ENCODE data around the gene CCDC197. TPM values are rescaled to one million over a fixed set of nuclear protein-coding genes. Genes with fewer than 3 reads are reported as not detected.

Gene CCDC197
- total RNA-seq, 2 experiments from 2014 or later: not detected

DNA sequence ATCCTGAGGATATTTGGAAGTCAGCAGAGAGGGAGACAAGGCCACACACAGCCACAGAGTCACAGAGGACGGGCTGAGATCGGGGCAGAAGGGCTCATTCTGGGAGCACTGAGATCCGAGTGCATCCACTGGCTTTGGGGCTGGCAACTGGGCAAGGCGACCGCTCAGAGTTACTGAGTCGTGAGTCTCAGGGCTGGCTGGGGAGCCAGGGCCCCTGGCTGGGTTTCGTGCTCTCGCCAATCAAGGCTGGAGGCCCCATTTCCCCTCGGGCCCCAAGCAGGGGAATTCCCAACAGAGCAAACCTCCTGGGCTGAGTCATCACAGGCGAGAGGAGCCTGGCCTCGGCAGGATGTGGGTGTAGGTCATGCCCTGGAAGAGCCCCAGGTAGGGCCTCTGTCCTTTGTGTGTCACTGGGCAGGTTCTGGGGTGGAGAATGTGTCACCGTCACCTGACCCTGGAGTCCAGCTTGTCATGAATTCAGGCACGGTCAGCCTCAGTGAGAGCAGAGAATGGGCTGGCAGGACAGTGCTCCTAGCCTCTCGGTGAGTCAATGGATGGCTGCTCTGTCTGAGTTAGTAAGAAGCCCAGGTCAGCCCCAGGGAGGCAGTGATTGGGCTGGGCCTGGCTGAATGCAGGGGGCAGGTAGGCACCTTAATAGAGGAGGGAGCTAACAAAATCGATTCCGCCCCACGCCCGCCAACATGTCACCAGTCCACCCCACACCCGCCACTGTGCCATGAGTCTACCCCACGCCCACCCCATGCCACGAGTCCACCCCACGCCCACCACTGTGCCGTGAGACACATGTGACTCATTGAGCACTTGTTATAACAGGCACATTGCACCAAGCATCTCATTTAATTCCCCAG, 37.6 kb upstream of the CCDC197 start:
- H3K4me2 ChIP-seq (ENCODE audit: low read length): peak overlapping the region; percentile 95
- peaks cover 99% of the 10 kb centered on the region for H3K4me1 ChIP-seq (ENCODE audit: insufficient read depth, low read length, poor library complexity, severe bottlenecking)

GRCh38 chr14:93960108-93960475, 37.0 kb upstream of the CCDC197 start:
- H3K9me3 ChIP-seq (ENCODE audit: low read length): no peaks in the 10 kb centered on the region
- H3K4me3 ChIP-seq (ENCODE audit: low read depth, low read length, poor library complexity, severe bottlenecking): peak overlapping the region; percentile 51
- BruUV-seq (replicated peaks): no TSS peak
- H3K27ac ChIP-seq (ENCODE audit: low read depth, low read length, poor library complexity, severe bottlenecking): peak overlapping the region; percentile 92
- H3K79me2 ChIP-seq (ENCODE audit: insufficient read depth, low read depth, low read length): no peaks in the 10 kb centered on the region
- peak overlapping the region; percentile 95 for H3K4me2 ChIP-seq (ENCODE audit: low read length)
- ChIA-PET CTCF (ENCODE audit: unreplicated experiment) (interaction anchor here (1.2 to 1.7 kb wide), 3 partner anchors 7 to 20 kb away, joined by 3 to 5 read pairs (median 4); no protein-coding TSS in a partner anchor), POLR2A (interaction anchor here (2.3 to 6.3 kb wide), 3 partner anchors 8 to 20 kb away, joined by 7 to 70 read pairs (median 16); partner anchors contain the start of gene ASB2)
- intact Hi-C loops (cut with micrococcal nuclease; ENCODE audit: unreplicated experiment): loop anchor here (10.0 kb wide), 1 partner anchor 755 kb away; the partner anchor contains the start of genes GON7 and UBR7
- TF ChIP-seq, protein P1, sequence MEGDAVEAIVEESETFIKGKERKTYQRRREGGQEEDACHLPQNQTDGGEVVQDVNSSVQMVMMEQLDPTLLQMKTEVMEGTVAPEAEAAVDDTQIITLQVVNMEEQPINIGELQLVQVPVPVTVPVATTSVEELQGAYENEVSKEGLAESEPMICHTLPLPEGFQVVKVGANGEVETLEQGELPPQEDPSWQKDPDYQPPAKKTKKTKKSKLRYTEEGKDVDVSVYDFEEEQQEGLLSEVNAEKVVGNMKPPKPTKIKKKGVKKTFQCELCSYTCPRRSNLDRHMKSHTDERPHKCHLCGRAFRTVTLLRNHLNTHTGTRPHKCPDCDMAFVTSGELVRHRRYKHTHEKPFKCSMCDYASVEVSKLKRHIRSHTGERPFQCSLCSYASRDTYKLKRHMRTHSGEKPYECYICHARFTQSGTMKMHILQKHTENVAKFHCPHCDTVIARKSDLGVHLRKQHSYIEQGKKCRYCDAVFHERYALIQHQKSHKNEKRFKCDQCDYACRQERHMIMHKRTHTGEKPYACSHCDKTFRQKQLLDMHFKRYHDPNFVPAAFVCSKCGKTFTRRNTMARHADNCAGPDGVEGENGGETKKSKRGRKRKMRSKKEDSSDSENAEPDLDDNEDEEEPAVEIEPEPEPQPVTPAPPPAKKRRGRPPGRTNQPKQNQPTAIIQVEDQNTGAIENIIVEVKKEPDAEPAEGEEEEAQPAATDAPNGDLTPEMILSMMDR (conservative IDR thresholded peaks at IDR 0.05; ENCODE audit: low read length): no peak
- TF ChIP-seq EZH2phosphoT487 (IDR thresholded peaks at IDR 0.05; ENCODE audit: borderline replicate concordance, low read depth, low read length): no peak
- no peaks in the 10 kb centered on the region for H4K20me1 ChIP-seq (ENCODE audit: insufficient read depth, low read length)
- H2AFZ ChIP-seq (ENCODE audit: low read length): peak overlapping the region; percentile 17; the same call in 1 of the 2 replicates
- H3K9me2 ChIP-seq (ENCODE audit: insufficient read depth, low read length): no peaks in the 10 kb centered on the region
- peak; percentile 50 for DNase-seq (ENCODE audit: low spot score)
- H3K4me1 ChIP-seq (ENCODE audit: insufficient read depth, low read length, poor library complexity, severe bottlenecking): peaks cover 93% of the 10 kb centered on the region
- H3K36me3 ChIP-seq (ENCODE audit: insufficient read depth, low read length): no peaks in the 10 kb centered on the region

More for the DNA sequence above, 37.6 kb upstream of the CCDC197 start:
- H4K20me1 ChIP-seq (ENCODE audit: insufficient read depth, low read length): no peaks in the 10 kb centered on the region
- no peak for TF ChIP-seq EZH2phosphoT487 (IDR thresholded peaks at IDR 0.05; ENCODE audit: borderline replicate concordance, low read depth, low read length)
- TF ChIP-seq, protein P1 (conservative IDR thresholded peaks at IDR 0.05; ENCODE audit: low read length): no peak
- ChIA-PET CTCF (ENCODE audit: unreplicated experiment) (interaction anchor here (1.2 to 1.7 kb wide), 4 partner anchors 8 to 20 kb away, joined by 3 to 5 read pairs (median 4); no protein-coding TSS in a partner anchor), POLR2A (interaction anchor here (1.2 to 6.3 kb wide), 4 partner anchors 9 to 31 kb away, joined by 3 to 70 read pairs (median 12); partner anchors contain the start of gene ASB2)
- intact Hi-C loops (cut with micrococcal nuclease; ENCODE audit: unreplicated experiment): loop anchor here (10.0 kb wide), 3 partner anchors 755 to 1705 kb away; partner anchors contain the start of genes DICER1, GON7 and UBR7
- no peaks in the 10 kb centered on the region for H3K36me3 ChIP-seq (ENCODE audit: insufficient read depth, low read length)
- DNase-seq (ENCODE audit: low spot score): peak; percentile 87
- no TSS peak for BruUV-seq (replicated peaks)
- peak overlapping the region; percentile 17; the same call in 1 of the 2 replicates for H2AFZ ChIP-seq (ENCODE audit: low read length)
- no peaks in the 10 kb centered on the region for H3K9me2 ChIP-seq (ENCODE audit: insufficient read depth, low read length)
- H3K9me3 ChIP-seq (ENCODE audit: low read length): no peaks in the 10 kb centered on the region
- H3K4me3 ChIP-seq (ENCODE audit: low read depth, low read length, poor library complexity, severe bottlenecking): peak overlapping the region; percentile 51
- H3K27ac ChIP-seq (ENCODE audit: low read depth, low read length, poor library complexity, severe bottlenecking): peak overlapping the region; percentile 92
- H3K79me2 ChIP-seq (ENCODE audit: insufficient read depth, low read depth, low read length): no peaks in the 10 kb centered on the region; the same call in 1 of the 2 replicates

Data from OCI-LY7 (cell line).